Lung microvascular endothelial cell (primary cell): ENCODE results near the gene WRAP73. TPM values are rescaled to one million over a fixed set of nuclear protein-coding genes. Genes with fewer than 3 reads are reported as not detected.

Experiments
- DNase-seq, 2 donors: peaks; one replicate each; pipeline versions ENCODE4 v3.0.0 to v3.0.0-alpha.2; 2010; ENCODE audit warnings: low read depth in 2 of 2
- total RNA-seq: library from RNA; depleted of rRNA; stranded (reverse); fragments of >200 nt; gene quantifications from 2 replicates; pipeline ENCODE4 v1.2.1, GENCODE V29; 2014

WRAP73 gene
- total RNA-seq, 1 donor from 2014 or later = 14.7 TPM

- peak in 1 of 2 donors; percentile 45 for DNase-seq
Measured at GRCh38 chr1:3669421-3669821, 19.5 kb upstream of the WRAP73 start.

DNA sequence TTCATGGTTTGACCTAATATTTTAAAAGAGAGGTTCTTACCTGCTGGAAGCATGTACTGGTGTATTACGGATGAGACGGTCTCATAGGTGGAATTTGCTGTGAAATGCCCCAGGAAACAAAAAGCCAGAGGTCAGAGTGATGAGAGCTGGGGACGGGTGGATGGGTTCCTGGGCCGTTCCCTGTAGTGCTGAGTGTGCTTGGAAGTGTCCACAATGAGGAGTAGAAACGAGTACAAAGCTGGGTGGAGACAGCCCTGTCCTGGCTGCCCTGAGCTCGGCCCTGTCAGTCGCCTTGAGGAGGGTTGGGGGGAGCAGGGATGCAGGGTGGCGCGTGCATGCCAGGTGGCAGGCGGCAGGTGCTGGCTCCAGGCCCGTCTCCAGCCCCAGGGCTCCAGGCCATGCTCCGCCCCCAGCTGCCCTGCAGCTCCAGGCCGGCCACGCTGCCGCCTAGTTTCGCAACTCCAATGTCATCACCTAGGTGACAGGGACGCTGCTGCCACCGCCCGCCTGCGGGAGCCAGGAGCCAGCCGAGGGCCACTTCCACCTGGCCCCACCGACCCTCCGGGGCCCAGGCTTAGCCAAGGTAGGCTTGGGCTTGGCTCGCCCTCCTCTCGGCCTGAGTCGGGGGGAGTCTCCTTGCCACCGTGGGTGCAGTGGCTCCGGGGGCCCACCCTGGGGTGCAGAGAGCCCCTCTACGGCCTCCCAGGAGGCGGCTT is 18.8 kb upstream of the WRAP73 start:
- DNase-seq = peak; percentile 34 to 84

DNA sequence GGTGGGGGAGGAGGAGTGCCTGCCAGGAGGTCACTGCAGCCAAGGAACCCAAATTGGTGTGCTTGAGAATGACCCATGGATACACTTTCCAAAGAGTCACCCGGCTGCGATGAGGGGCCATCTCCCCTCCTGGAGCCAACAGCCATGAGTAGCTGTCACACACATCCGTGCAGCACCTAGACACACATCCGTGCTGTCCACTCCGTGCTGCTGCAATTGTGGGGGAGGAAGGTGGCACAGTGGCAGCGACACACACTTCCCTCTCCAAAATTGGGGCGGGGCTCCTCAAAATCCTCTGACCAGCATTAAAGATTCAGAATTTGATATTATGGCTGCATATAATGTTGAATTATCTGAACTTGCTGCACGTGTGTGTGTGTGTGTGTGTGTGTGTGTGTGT is 18.2 kb upstream of the WRAP73 start:
- DNase-seq = no peak

DNA sequence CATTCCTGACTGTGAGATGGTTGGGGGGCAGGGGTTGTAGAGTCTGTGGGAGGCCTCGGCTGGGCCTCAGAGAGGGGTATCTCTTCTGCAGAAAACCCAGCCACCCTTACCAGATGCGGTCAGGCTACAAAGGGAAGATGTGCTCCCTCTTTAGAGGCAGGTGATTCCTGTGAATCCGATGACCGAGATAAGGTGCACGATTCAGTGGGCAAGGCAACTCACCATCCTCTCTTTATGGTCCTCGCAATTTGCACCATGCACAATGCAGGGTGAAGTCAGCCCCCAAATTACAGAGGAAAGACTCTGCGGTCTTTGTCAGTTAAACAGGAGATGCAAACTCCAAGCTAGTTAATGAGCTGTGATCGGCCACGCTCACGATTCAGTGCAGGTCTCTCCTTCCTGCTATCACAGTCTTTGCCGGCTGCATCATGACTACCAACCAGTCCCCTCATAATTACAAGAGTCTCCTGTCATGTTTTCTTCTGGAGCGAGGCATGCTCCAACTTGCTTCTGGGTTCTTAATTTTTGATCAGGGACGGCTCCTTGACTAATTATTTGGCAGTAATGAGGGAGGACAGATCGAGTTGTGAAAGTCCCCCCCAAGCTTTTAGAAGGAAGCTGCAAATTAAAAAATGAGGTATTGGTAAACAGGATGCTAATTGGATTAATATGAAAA is 14.9 kb upstream of the WRAP73 start:
- no peak for DNase-seq

DNA sequence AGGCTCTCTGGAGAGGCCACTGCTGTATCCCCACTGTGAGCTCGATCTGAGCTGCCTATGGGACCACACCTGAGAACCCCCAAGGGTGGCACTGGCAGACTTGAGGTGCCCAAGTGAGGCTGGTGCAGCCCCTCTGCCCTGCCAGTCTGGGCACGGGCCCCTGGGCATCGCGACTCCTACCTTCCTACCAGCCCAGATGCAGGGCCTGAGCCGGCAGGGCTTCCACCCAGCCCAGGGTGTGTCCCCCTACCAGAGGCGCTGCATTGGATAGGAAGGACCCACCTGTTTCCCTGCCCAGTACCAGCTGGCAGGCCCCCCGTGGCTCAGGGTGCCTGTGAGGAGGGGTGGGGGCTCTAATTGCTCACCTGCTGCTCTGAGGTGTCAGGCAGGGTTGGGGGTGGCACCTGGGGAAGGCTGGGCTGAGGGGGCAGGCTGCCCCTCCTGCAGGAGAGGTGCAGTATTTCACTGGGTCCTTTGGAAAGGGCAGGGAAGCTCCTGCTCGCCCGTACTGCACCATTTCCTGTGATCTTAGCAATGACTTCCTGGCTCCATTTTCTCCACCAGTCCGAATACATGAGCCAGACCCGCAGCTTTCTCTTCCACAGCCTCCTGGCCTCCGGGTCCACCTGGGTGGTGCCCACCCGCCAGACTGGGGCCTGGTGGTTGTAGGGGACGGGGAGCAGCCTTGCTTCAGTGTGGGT is 14.2 kb upstream of the WRAP73 start:
- DNase-seq = no peak

- no peak for DNase-seq
Measured at GRCh38 chr1:3662080-3662671, 12.3 kb upstream of the WRAP73 start.

- DNase-seq = no peak
Measured at GRCh38 chr1:3661631-3662030, 11.7 kb upstream of the WRAP73 start.

DNA sequence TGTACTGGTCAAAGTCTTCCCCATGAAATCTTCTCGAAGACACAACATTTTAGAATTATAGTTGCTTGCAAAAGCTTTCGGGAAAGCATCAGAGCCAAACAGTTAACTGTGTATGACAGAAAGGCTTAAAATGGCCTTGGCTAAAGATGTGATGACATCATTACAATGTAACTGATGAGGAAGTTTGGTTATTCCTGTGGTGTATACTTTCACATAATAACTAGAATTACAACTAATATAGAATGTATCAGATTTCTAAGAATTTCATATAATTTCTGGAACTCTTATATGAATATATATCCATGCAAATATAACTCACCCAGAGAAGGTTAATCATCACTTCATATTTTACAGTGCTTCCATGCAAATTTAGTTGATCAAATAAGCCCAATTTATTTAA is 10.8 kb upstream of the WRAP73 start:
- no peak for DNase-seq

GRCh38 chr1:3659093-3659492 is 9.2 kb upstream of the WRAP73 start:
- DNase-seq = no peak

DNA sequence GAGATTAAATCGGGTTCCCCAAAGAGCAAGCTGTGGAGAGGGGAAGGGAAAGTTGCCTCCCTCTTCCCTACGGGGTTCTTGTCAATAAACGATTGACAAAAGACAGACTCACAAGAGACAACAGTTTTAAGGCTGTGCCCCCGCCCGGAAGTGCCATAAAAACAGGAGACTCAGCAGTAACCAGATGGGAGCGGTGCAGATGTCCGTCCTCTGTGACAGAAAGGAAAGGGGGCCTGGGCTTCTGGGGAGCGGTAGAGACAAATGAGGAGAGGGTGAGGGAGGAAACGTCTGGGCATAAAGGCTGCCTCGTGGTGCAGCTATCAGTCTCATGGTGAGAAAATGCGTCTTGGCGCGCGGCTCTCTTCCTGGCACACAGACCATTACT is 8.3 kb upstream of the WRAP73 start:
- DNase-seq = no peak

DNA sequence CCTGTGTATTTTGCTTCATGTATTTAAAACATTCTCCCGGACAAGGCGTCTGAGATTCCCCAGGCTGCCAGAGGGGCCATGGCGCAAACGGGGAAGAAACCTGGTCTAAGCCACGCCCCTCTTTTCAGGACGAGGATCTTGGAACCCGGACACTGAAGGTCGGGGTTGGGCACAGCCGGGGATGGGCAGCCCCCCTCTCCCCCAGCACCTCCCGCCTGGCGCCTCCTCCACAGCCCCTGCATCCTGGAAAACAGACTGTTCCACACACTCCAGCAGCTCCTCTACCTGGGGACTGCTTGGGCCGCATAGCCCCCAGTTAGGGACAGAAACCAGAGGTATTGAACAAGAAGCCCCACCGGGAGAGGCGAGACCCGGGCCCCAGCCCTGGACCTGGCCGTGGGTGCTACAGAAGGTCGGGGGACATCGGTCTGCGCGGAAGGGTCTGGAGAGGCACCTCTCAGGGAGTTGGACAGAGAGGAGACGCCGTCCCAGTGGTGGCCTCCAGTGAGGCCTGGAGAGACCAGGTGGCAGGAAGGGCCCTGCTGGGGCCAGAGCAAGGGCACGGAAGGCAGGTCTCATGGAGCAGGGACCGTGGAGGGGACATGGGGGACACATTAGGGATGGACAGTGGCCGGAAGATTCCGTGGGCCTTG is 7.8 kb upstream of the WRAP73 start:
- no peak for DNase-seq

GRCh38 chr1:3657096-3657475 is 7.2 kb upstream of the WRAP73 start:
- no peak for DNase-seq

- DNase-seq = no peak
Measured at GRCh38 chr1:3656450-3657095, 6.7 kb upstream of the WRAP73 start.

DNA sequence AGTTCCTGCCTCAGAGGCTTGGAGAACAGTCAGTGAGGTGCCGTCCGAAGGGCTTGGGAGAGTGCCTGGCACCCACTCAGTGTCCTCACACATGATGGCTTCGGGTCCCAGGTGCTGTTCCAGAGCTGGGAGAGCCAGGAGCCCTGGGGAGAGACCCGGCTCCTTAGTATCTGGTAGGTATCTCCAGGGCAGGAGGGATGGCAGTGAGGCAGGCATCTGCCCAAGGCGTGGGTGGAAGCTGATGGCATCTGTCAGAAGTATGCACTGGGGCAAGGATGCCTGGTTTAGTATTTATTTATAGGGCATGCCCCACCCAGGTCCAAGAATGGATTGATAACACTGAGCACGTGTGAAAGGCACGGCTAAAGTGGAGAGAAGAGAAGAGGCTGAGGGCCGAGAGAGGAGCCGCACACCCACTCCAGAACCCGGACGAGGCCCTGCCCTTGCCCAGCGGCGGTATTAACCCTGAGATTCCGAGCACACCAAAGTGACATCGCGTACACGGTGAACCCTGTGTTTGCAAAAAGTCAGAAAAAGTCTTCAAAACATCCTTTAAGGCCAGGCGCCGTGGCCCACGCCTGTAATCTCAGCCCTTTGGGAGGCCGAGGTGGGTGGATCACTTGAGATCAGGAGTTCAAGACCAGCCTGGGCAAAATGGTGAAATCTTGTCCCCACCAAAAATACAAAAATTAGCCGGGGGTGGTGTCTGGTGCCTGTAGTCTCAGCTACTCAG is 4.8 kb upstream of the WRAP73 start:
- no peak for DNase-seq

GRCh38 chr1:3653286-3653618 is 3.3 kb upstream of the WRAP73 start:
- no peak for DNase-seq

- DNase-seq = no peak
Measured at GRCh38 chr1:3652548-3653285, 2.8 kb upstream of the WRAP73 start.

GRCh38 chr1:3651930-3652547 is 2.1 kb upstream of the WRAP73 start, which contains the start of gene TP73:
Gene TP73, plus strand, starts transcription at chr1:3652516. Its CDS starts 29,850 bp downstream, at chr1:3682366.
- no peak for DNase-seq

GRCh38 chr1:3651026-3651929 is 1.4 kb upstream of the WRAP73 start:
- DNase-seq = no peak
